K562 (cell line): ENCODE data around the gene EEFSEC. TPM values are rescaled to one million over a fixed set of nuclear protein-coding genes. Genes with fewer than 3 reads are reported as not detected.

Experiments
- HEY1 ChIP-seq: fragments of 250-450 bp; sonication (Bioruptor Pico); IDR thresholded peaks from 2 replicates; pipeline ENCODE4 v1.5.0; 2020; ENCODE audit warnings: mild to moderate bottlenecking, moderate library complexity, borderline replicate concordance
- JUND ChIP-seq, 2 experiments: IDR thresholded peaks; 2 replicates in 1 of 2; 3 replicates in 1 of 2; pipeline ENCODE4 v1.6.1; 2011; ENCODE audit warnings: borderline replicate concordance in 2 of 2, low read depth in 2 of 2, low read length in 2 of 2, improper control_type of control experiment in 1 of 2, missing biosample characterization in 1 of 2, missing genetic modification characterization in 1 of 2, missing genetic modification reagents in 1 of 2
- KDM1A ChIP-seq, 2 experiments: fragments of 450-650 bp; IDR thresholded peaks; 2 replicates each; pipeline ENCODE4 v1.6.1; 2016; ENCODE audit warnings: mild to moderate bottlenecking in 2 of 2
- KDM4B ChIP-seq, 2 experiments: fragments of 450-650 bp in 1 of 2; sonication (generic) in 1 of 2; IDR thresholded peaks; 2 replicates each; pipeline ENCODE4 v1.6.1; 2016 to 2017; ENCODE audit warnings: borderline replicate concordance in 2 of 2, antibody characterized with exemption in 1 of 2, low read depth in 1 of 2, mild to moderate bottlenecking in 1 of 2
- MYC ChIP-seq, 2 experiments: fragments of 250-450 bp in 1 of 2; sonication (Bioruptor Pico) in 1 of 2; IDR thresholded peaks; 2 replicates each; pipeline versions ENCODE4 v1.5.1 to v1.6.1; 2012 to 2021; ENCODE audit warnings: low read depth in 2 of 2, borderline replicate concordance in 1 of 2, improper control_type of control experiment in 1 of 2, low read length in 1 of 2, mild to moderate bottlenecking in 1 of 2, moderate library complexity in 1 of 2
- NCOR1 ChIP-seq: fragments of 450-650 bp; IDR thresholded peaks from 2 replicates; pipeline ENCODE4 v1.6.1; 2016; ENCODE audit warnings: mild to moderate bottlenecking, moderate library complexity
- RBM15 ChIP-seq: fragments of 200-400 bp; formaldehyde crosslinking; IDR thresholded peaks from 2 replicates; pipeline ENCODE4 v1.6.1; 2018; ENCODE audit warnings: mild to moderate bottlenecking, low read length, moderate library complexity; ENCODE audit not compliant: insufficient read depth
- SAFB ChIP-seq: fragments of 200-400 bp; formaldehyde crosslinking; IDR thresholded peaks from 2 replicates; pipeline ENCODE4 v1.6.1; 2017; ENCODE audit warnings: low read depth, low read length, borderline replicate concordance
- XRCC5 ChIP-seq: fragments of 200-400 bp; formaldehyde crosslinking; IDR thresholded peaks from 2 replicates; pipeline ENCODE4 v1.6.1; 2017; ENCODE audit warnings: low read depth, mild to moderate bottlenecking, low read length
- ZNF79 ChIP-seq: fragments of 250-450 bp; sonication (Bioruptor Pico); IDR thresholded peaks from 2 replicates; pipeline ENCODE4 v1.4.0; 2020; ENCODE audit warnings: low read depth, mild to moderate bottlenecking, moderate library complexity
- polyA plus RNA-seq, 8 experiments: library from polyadenylated mRNA; depleted of rRNA in 4 of 8; stranded (reverse) in 5 of 8; unstranded in 3 of 8; fragments of >200 nt; fragmentation: Nextera tagmentation in 2 of 8; fragmentation: Illumina TruSeq in 1 of 8; extraction: Ambion mirVana in 2 of 8; extraction: Trizol in 1 of 8; gene quantifications; 2 replicates each; pipeline versions ENCODE4 v1.2.1 to v1.2.3, GENCODE V29; 2011 to 2014; ENCODE audit warnings: inconsistent platforms in 1 of 8, missing spikeins in 1 of 8
- total RNA-seq, 7 experiments: library from RNA; depleted of rRNA in 6 of 7; stranded (reverse); fragments of >200 nt in 6 of 7; fragmentation: Illumina TruSeq in 2 of 7; extraction: Trizol in 2 of 7; gene quantifications; 2 replicates each; pipeline versions ENCODE4 v1.2.1 to v1.2.3, GENCODE V29; 2011 to 2021; ENCODE audit warnings: low replicate concordance in 1 of 7
- TF ChIP-seq, protein P1 (sequence below): fragments of 450-650 bp; IDR thresholded peaks from 2 replicates; pipeline ENCODE4 v1.6.1; 2017; ENCODE audit warnings: antibody characterized with exemption, mild to moderate bottlenecking
- TF ChIP-seq, protein P2 (sequence below): fragments of 250-450 bp; sonication (Bioruptor Pico); IDR thresholded peaks from 2 replicates; pipeline ENCODE4 v1.4.0; 2020; ENCODE audit warnings: borderline replicate concordance
- TF ChIP-seq, protein P3 (sequence below): fragments of 450-650 bp; IDR thresholded peaks from 2 replicates; pipeline ENCODE4 v1.6.1; 2018; ENCODE audit not compliant: partially characterized antibody

The EEFSEC gene
- total and polyA plus RNA-seq, 9 of the 15 experiments (the other 6 are each of a cell fraction or from before 2014, with no cell fraction given), result 0.35 to 11.8 (median 7.7) TPM

DNA sequence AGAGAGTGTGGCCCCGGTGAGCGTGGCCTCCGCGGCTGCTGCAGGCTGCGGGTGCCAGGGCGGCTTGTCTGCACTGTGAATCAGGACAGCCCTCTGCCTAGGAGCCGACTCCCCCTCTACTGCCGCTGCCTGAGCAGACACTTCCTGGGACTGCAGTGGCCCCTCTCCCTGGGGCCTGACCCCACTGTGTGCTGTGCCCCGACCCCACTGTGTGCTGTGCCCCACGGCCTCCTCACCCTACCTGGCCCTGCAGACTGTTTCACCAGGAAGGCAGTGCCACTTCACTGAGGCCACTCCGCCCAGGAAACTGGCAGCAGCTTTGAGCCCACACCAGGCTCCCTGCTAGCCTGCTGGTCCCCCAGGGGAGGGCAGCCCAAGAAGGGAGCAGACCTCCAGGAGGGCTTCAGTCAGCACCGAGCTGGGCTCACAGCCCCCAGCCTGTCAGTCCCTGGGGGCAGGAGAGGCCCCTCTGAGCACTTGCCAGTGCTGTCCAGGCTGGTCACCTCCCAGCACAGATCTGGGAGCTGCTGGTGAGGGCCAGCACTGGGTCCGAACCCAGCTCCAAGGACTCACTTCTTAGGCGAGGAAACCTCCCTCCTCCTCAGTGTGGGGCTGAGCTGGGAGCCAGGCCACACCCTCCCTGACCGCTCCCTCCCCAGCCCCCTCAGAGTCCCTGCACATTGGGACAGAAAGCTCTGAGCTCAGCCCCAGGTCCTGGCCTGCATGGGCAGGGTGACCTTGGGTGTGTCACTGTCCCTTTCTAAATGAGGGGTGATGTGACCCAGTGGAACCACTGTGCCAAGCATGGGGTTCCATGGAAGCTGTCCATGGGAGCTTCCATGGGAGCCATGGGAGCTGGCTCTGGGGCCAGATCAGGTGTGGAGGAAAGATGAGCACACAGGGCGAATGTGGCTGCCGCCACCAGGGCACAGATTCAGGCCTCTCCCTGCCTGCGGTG lies 256.6 kb downstream of the EEFSEC start (continued):
- TF ChIP-seq, protein P1, sequence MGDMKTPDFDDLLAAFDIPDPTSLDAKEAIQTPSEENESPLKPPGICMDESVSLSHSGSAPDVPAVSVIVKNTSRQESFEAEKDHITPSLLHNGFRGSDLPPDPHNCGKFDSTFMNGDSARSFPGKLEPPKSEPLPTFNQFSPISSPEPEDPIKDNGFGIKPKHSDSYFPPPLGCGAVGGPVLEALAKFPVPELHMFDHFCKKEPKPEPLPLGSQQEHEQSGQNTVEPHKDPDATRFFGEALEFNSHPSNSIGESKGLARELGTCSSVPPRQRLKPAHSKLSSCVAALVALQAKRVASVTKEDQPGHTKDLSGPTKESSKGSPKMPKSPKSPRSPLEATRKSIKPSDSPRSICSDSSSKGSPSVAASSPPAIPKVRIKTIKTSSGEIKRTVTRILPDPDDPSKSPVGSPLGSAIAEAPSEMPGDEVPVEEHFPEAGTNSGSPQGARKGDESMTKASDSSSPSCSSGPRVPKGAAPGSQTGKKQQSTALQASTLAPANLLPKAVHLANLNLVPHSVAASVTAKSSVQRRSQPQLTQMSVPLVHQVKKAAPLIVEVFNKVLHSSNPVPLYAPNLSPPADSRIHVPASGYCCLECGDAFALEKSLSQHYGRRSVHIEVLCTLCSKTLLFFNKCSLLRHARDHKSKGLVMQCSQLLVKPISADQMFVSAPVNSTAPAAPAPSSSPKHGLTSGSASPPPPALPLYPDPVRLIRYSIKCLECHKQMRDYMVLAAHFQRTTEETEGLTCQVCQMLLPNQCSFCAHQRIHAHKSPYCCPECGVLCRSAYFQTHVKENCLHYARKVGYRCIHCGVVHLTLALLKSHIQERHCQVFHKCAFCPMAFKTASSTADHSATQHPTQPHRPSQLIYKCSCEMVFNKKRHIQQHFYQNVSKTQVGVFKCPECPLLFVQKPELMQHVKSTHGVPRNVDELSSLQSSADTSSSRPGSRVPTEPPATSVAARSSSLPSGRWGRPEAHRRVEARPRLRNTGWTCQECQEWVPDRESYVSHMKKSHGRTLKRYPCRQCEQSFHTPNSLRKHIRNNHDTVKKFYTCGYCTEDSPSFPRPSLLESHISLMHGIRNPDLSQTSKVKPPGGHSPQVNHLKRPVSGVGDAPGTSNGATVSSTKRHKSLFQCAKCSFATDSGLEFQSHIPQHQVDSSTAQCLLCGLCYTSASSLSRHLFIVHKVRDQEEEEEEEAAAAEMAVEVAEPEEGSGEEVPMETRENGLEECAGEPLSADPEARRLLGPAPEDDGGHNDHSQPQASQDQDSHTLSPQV, result peak; percentile 62
- TF ChIP-seq JUND (IDR thresholded peaks at IDR 0.05; ENCODE audit: borderline replicate concordance, low read depth, low read length) (peak; percentile 32; the same call in 1 of the 2 replicates), JUND (tag; IDR thresholded peaks at IDR 0.05; ENCODE audit: borderline replicate concordance, low read depth, low read length) (peak; percentile 43; the same call in 1 of the 3 replicates), RBM15 (no peak), XRCC5 (no peak), MYC (IDR thresholded peaks at IDR 0.05; ENCODE audit: low read depth, low read length) (peak; percentile 50), MYC (CRISPR knock-in tag; IDR thresholded peaks at IDR 0.05; ENCODE audit: borderline replicate concordance, low read depth) (no peak), SAFB (no peak), HEY1 (CRISPR knock-in tag) (no peak), KDM4B (IDR thresholded peaks at IDR 0.05; ENCODE audit: borderline replicate concordance in 2 of 2, low read depth in 1 of 2) (0 out of 4 replicates have a peak, but pooled peaks of 1 of the 2 experiments have one; percentile 27), KDM1A (IDR thresholded peaks at IDR 0.05) (peak in 1 of 2 experiments; percentile 22; a peak in 1 of 4 replicates), ZNF79 (CRISPR knock-in tag) (no peak), NCOR1 (no peak)
- TF ChIP-seq, protein P2, sequence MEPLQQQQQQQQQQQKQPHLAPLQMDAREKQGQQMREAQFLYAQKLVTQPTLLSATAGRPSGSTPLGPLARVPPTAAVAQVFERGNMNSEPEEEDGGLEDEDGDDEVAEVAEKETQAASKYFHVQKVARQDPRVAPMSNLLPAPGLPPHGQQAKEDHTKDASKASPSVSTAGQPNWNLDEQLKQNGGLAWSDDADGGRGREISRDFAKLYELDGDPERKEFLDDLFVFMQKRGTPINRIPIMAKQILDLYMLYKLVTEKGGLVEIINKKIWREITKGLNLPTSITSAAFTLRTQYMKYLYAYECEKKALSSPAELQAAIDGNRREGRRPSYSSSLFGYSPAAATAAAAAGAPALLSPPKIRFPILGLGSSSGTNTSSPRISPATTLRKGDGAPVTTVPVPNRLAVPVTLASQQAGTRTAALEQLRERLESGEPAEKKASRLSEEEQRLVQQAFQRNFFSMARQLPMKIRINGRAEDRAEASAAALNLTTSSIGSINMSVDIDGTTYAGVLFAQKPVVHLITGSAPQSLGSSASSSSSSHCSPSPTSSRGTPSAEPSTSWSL (CRISPR knock-in tag), result no peak
- TF ChIP-seq, protein P3, sequence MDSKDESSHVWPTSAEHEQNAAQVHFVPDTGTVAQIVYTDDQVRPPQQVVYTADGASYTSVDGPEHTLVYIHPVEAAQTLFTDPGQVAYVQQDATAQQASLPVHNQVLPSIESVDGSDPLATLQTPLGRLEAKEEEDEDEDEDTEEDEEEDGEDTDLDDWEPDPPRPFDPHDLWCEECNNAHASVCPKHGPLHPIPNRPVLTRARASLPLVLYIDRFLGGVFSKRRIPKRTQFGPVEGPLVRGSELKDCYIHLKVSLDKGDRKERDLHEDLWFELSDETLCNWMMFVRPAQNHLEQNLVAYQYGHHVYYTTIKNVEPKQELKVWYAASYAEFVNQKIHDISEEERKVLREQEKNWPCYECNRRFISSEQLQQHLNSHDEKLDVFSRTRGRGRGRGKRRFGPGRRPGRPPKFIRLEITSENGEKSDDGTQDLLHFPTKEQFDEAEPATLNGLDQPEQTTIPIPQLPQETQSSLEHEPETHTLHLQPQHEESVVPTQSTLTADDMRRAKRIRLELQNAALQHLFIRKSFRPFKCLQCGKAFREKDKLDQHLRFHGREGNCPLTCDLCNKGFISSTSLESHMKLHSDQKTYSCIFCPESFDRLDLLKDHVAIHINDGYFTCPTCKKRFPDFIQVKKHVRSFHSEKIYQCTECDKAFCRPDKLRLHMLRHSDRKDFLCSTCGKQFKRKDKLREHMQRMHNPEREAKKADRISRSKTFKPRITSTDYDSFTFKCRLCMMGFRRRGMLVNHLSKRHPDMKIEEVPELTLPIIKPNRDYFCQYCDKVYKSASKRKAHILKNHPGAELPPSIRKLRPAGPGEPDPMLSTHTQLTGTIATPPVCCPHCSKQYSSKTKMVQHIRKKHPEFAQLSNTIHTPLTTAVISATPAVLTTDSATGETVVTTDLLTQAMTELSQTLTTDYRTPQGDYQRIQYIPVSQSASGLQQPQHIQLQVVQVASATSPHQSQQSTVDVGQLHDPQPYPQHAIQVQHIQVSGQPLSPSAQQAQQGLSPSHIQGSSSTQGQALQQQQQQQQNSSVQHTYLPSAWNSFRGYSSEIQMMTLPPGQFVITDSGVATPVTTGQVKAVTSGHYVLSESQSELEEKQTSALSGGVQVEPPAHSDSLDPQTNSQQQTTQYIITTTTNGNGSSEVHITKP, result peak; percentile 34
